ENCODE results near the gene ARMS2.

Gene ARMS2

DNA sequence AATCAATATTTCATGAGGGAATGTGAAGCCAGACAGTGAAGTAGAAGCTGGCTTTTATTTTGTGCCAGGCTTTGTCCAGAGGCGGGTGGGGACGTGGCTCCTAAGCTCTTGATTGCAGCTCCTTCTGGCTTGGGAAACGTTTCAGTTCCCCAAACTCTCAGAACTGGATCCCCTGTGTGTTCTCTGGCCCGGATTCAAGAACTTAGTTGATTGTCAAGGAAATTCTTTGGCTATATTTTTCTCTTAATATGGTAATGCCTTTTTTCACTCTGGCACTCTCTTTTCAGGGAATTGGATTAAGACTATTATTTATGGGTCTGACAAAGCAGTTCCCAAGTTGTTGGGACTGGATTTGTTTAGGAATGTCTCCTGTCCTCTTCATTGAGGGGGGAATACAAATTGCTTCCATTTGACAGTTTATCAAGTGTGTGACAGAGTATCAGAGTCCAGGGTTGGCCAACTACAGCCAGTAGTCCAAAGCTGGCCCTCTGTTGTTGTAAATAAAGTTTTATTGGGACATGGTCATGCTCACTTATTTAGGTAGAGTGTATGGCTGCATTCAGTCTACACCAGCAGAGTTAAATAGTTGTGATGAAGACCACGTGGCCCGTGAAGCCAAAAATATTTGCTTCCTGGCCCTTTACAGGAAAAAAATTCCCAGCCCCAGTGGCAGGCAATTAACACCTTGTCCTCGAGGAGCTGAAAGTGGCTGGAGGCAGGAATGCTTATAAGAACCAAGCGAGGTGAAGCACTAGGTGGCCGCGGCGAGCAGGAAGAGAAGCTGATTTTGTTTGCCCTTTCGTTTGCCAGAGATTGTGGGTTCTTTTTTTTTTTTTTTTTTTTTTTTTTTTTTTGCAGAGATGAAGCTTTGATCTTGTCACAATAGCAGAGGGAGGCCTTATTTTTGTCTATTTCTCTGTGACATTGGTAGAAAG lies 41.2 kb downstream of the ARMS2 start:
- no peak for DNase-seq

DNA sequence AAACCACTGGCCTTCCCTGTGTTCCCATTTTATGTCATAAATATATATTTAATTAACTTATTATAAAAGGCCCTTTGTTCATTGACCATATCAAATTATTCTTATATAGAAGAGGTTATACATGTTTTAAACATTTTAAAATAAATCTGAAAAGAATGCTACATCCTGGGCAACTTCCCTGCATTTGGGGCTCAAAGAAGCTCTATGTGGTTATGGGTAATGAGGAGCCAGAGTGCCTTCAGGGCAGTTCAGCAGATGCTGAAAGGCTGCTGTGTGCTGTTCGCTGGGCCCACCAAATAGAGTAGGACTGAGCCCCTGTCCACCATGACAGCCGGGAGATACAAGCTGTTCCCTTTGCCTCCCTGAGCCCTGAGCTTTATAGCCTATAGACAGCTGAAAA lies 42.8 kb downstream of the ARMS2 start:
- no peak for DNase-seq

DNA sequence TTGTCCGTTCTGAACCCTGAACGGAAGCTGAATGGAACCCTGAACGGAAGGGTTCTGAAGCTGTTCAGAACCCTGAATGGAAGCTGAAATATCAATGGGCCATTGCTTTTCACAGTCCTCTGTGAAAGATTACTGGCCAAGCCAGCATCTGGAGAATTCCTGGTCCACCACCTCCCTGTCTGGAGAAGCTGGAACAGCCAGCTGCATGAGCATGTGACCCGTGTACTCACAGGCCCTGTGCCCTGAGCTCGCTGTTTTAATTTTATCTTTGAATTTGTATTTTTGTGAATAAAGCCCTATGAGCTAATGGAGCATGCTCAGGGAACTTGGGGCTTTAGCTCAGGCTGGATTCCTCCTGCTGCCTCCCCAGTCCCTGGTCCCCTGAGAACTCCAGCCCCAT lies 44.1 kb downstream of the ARMS2 start:
- DNase-seq: no peak

DNA sequence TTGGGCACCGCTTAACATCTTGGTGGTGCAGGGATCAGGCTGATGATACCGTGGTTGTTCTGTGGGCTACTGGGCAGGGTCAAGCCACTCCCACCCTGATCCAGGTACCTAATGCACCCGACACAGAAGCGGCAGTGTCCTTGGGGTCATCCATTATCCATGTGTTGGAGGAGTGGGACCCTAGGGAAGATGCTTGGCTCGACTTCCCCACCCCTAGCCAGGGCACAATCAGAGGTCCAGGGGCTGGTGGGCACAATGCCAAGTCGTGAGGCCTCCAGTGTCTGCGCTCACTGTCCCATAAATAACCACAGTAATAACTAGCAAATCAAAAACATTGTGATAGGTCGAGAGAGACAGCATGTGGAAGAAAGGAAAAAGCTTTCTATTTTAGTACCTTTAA lies 44.6 kb downstream of the ARMS2 start:
- DNase-seq: no peak

DNA sequence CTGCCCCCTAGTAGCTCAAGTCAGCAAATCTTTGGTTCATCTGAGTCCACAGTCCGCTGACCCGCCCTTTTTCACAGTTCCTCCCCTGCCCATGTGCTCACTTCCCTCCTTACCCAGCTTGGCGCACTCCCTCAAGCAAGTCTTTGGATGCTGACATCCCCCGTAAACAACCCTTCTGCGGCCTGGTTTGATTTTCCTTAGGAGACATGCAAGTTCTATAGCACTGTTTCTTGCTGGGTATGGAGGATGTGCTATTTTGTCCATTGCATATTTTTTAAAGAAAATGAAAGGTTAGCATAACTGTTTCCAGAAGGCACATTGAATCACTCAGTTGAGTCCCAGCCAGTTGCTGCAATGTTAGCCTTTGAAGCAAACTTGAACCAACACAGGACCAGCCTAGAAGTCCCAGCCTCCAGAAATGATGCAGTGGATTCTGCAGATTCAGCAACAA lies 45.1 kb downstream of the ARMS2 start:
- no peak for DNase-seq

DNA sequence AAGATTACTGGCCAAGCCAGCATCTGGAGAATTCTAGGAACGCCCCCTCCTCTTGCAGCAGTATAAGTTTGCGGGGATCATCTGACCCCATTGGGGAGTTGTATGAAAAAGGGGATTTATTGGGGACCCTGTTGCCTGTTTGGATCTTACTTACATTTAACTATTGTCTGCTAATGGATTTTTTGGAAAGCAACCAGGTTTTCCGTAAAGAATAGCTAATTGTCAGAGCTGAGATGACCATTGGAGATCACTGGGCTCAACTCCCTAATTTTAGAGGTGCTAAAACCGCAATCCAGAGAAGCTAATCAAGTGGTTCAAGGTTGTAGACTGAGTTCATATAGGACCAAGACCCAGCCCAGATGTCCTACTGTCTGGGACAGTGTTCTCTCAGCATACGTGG lies 45.7 kb downstream of the ARMS2 start:
- DNase-seq: no peak

DNA sequence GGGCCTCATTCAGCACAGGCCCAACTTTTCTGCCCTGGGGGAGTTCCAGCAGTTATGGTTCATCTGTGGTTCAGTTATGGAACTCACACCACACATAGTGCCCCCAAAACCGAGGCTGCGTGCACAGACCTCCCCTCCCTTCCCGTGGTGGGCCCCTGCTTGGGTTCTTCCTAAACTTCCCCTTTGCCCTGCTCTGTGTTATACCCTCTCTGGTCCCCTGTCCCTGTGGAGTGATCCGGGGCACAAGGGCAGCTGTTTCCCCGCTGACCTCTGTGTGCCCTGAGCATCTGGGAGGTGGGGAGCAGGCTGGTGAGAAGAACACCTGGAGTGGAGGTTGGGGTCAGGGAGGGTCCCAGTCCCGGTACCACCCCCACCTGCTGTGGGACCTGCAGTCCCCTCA lies 46.3 kb downstream of the ARMS2 start:
- no peak for DNase-seq

DNA sequence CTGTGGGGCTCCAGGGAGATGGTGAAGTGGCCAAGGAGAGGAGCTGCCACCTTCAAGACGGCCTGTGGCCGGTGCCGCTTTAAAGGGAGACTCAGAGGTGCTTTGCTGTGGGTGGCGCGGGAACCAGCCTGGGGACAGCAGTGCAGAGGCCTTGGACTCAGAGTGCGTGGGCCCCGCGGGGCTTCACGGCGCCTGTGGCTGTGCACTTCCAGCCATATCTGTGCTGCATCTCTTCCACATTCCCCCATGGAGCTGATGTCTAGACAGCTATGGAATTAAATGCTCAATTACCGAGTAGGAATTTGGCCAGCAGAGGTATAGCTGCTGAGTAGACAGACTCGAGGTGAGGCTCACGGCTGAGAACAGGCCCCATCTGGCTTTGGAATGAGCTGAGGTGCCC lies 48.6 kb downstream of the ARMS2 start:
- no peak for DNase-seq

DNA sequence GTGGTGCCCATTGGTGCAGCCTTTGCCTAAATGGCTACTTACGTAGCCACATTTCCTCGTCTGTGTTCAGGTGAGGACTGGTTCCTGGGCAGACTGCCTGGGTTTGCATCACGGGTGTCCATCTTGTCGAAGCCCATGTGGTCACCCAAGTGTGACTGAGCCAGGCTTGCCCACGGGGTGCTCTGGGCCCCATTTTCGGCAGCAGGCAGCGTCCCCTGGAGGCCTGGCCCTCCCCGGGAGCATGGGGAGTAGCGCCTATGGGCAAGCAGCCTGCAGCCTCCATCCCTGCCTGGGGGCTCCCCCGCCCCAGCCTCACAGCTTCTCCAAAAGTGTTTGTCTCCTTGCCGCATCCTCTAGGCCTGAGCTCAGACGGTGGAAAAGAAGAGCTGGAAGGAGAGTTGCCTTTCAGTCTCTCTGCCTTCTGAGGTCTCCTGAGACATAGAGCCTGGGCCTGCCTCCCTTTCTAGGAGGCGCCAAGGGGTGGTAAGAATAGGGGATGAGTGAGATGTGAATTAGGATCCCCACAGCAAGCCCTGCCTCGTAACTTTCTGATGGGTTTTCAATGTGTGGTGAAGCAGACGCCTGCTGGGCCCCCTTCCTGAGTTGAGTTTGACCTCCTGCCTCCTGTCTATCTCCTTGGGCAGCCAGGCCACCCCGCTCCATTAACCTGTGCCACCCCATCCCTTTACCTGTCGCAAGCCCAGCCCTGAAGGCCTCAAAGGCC lies 49.6 kb downstream of the ARMS2 start:
- DNase-seq: no peak

DNA sequence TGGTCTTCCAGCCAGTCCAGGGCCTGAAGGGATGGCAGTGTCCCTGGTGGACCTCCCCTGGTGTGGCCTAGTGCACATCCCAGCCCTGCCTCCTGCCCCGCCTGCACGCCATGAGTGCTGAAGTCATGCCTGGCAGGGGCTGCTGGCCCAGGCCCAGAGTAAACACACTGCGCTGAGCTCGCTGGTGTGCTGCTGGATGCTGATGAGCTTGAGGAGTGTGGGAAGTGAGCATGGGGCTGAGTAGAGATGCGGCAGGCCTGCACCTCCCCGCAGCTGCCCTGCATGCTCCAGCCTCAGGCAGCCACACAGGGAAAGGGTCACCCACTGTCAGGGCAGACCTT lies 50.1 kb downstream of the ARMS2 start:
- DNase-seq: no peak

DNA sequence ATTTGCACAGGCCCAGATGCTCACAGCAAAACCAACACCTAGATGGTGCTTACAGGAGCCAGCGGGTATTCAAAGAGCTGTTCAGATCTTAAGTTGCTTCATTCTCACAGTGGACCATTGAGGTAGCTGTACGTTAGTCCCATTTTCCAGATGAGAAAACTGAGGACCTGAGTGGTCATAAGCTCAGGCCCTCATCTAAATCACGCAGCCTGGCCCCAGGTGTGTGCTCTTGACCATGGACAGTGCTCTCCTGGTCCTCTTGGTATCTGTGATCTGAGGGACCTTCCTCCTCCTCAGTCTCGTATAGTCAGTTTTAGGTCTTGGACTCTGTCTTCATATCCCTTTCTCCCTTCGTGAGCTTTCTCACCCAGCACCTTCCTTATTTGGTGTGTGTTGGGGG lies 50.6 kb downstream of the ARMS2 start:
- DNase-seq: no peak

DNA sequence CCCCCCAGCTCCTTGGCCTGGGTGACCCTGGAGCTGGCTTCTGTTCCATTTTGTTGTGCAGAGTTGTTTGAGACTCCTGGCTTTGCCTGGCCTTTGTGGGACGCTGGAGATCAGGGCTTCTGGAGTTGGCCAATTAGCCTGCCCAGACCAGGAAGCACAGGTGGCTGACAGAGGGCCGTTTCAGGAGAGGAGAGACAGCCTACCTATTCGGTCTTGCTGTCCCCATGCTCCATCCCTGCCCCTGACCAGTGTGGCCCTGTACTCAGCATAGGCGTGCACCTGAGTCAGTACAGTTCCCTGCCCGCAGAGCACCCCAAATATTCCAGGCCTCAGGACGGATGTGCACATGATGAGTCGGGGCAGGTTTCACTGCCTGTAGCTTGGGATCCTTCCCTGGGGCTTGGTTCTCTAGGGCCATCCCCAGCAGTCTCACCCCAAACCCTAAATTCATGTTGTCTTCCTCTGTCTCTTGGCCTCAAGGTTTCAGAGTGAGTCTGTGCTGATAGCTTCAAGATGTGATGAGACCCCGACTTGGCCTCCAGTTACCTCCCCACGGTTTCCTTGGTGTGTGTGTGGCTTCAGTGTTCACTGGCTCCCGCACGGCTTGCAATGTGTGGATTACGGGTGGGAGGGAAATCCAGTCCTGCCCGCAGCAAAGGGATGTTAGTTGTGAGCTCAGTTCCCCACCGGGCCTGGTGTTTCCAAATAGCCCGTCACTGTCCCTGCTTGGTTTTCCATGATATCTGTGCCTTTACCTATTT lies 51.6 kb downstream of the ARMS2 start:
- no peak for DNase-seq
